ENCODE measurements around the gene PRLH.

The PRLH gene

DNA sequence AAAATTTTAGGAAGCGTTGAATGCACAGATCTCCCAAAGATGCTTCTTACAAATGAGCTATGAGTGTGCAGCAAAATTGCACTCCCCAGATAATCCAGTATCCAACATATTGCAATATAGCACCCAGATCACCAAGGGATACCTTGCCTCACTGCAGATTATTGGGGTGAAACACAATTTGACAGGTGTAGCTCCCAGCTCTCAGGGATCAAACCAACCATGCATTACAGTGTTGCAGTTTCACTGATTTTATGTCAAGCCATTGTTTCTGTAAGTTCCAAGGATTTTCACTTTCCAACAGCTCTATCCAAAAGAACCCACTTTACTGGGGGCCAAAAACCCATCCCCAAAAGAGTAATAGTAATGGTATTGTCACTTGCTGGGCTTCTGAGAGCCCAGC lies 10.8 kb upstream of the PRLH start:
- Histone ChIP-seq H3K9ac (ENCODE audit: low read length) (no peak overlapping the region), H3K79me2 (ENCODE audit: insufficient read depth, low read length) (no peaks in the 10 kb centered on the region), H3K4me2 (ENCODE audit: low read depth, low read length, poor library complexity, severe bottlenecking) (no peak overlapping the region), H4K20me1 (ENCODE audit: low read depth, low read length) (no peaks in the 10 kb centered on the region), H3K27me3 (ENCODE audit: low read length) (no peaks in the 10 kb centered on the region), H3K27ac (ENCODE audit: low read depth, low read length) (no peak overlapping the region), H3K36me3 (ENCODE audit: low read length) (no peaks in the 10 kb centered on the region), H2AFZ (ENCODE audit: low read depth, low read length, severe bottlenecking) (no peak overlapping the region), H3K4me3 (ENCODE audit: insufficient read depth, low read length, poor library complexity, severe bottlenecking) (no peak overlapping the region), H3K9me2 (replicated peaks; ENCODE audit: insufficient read depth, low read length) (no peaks in the 10 kb centered on the region), H3F3A (ENCODE audit: insufficient read depth) (no peaks in the 10 kb centered on the region), H3K9me3 (ENCODE audit: insufficient read depth, low read length) (0 out of 2 replicates have a peak, but pooled peaks cover 6% of the 10 kb centered on the region)
- TF ChIP-seq EZH2phosphoT487 (conservative IDR thresholded peaks at IDR 0.05; ENCODE audit: low read length), result no peak
- TF ChIP-seq, protein P1, sequence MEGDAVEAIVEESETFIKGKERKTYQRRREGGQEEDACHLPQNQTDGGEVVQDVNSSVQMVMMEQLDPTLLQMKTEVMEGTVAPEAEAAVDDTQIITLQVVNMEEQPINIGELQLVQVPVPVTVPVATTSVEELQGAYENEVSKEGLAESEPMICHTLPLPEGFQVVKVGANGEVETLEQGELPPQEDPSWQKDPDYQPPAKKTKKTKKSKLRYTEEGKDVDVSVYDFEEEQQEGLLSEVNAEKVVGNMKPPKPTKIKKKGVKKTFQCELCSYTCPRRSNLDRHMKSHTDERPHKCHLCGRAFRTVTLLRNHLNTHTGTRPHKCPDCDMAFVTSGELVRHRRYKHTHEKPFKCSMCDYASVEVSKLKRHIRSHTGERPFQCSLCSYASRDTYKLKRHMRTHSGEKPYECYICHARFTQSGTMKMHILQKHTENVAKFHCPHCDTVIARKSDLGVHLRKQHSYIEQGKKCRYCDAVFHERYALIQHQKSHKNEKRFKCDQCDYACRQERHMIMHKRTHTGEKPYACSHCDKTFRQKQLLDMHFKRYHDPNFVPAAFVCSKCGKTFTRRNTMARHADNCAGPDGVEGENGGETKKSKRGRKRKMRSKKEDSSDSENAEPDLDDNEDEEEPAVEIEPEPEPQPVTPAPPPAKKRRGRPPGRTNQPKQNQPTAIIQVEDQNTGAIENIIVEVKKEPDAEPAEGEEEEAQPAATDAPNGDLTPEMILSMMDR (IDR thresholded peaks at IDR 0.05; ENCODE audit: insufficient read depth, low read length, poor library complexity, severe bottlenecking), result no peak

DNA sequence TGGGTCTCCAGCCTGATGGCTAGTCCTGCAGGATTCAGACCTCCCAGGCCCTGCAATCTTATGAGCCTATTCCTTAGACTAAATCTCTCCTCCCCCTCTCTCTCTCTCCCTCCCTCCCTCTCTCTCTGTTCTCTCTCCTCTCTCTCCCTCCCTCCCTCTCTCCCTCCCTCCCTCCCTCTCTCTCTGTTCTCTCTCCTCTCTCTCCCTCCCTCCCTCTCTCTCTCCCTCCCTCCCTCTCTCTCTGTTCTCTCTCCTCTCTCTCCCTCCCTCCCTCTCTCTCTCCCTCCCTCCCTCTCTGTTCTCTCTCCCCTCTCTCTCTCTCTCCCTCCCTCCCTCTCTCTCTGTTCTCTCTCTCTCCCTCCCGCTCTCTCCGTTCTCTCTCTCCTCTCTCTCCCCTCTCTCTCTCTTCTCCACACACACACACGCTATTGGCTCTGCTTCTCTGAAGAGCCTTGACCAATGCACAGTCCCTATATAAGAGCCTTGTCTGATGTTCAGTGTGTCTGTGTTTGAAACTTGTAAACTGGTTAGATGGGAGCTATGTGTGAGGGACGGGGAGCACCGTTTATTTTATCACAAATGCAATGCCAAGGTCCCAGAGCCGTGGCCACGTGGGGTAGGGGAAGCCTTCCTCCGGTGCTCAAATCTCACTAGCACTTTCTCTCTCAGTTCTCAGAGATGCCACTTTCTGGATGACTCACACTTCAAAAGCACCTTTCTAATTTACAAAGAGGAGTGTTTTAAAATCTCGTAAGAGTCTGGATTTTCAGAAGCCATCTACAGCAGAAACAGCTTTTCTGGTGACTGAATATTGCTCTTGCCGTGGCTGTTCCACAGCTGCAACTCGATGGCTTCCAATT lies 9.4 kb upstream of the PRLH start:
- Histone ChIP-seq H3F3A (ENCODE audit: insufficient read depth) (no peaks in the 10 kb centered on the region), H3K4me3 (ENCODE audit: insufficient read depth, low read length, poor library complexity, severe bottlenecking) (no peak overlapping the region), H3K4me2 (ENCODE audit: low read depth, low read length, poor library complexity, severe bottlenecking) (no peak overlapping the region), H3K9me2 (replicated peaks; ENCODE audit: insufficient read depth, low read length) (no peaks in the 10 kb centered on the region), H3K9ac (ENCODE audit: low read length) (no peak overlapping the region), H2AFZ (ENCODE audit: low read depth, low read length, severe bottlenecking) (no peak overlapping the region), H3K36me3 (ENCODE audit: low read length) (no peaks in the 10 kb centered on the region), H3K79me2 (ENCODE audit: insufficient read depth, low read length) (no peaks in the 10 kb centered on the region), H3K27me3 (ENCODE audit: low read length) (no peaks in the 10 kb centered on the region), H3K9me3 (ENCODE audit: insufficient read depth, low read length) (0 out of 2 replicates have a peak, but pooled peaks cover 6% of the 10 kb centered on the region), H3K27ac (ENCODE audit: low read depth, low read length) (no peak overlapping the region), H4K20me1 (ENCODE audit: low read depth, low read length) (no peaks in the 10 kb centered on the region)
- TF ChIP-seq EZH2phosphoT487 (conservative IDR thresholded peaks at IDR 0.05; ENCODE audit: low read length), result no peak
- TF ChIP-seq, protein P1 (IDR thresholded peaks at IDR 0.05; ENCODE audit: insufficient read depth, low read length, poor library complexity, severe bottlenecking), result no peak

DNA sequence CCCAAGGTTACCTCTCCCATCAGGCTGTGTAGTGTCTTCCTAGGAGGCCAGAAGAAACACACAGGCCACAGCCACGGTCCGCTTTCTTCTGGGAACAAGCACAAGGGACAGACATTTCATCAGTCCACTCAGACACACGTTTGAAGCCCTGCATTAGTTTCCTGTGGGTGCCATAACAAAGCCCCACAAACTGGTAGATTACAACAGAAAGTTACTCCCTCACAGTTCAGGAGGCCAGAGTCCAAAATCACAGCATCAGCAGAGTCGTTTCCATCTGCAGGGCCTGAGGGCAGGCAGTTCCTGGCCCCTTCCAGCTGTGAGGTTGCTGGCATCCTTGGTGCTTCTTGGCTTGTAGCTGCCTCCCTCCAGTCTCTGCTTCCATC lies 8.8 kb upstream of the PRLH start:
- no peaks in the 10 kb centered on the region for H3F3A ChIP-seq (ENCODE audit: insufficient read depth)
- H3K4me3 ChIP-seq (ENCODE audit: insufficient read depth, low read length, poor library complexity, severe bottlenecking), result no peak overlapping the region
- no peak overlapping the region for H3K27ac ChIP-seq (ENCODE audit: low read depth, low read length)
- no peaks in the 10 kb centered on the region for H3K79me2 ChIP-seq (ENCODE audit: insufficient read depth, low read length)
- 0 out of 2 replicates have a peak, but pooled peaks cover 6% of the 10 kb centered on the region for H3K9me3 ChIP-seq (ENCODE audit: insufficient read depth, low read length)
- no peak overlapping the region for H3K9ac ChIP-seq (ENCODE audit: low read length)
- no peaks in the 10 kb centered on the region for H3K9me2 ChIP-seq (replicated peaks; ENCODE audit: insufficient read depth, low read length)
- H3K27me3 ChIP-seq (ENCODE audit: low read length), result no peaks in the 10 kb centered on the region
- H3K4me2 ChIP-seq (ENCODE audit: low read depth, low read length, poor library complexity, severe bottlenecking), result no peak overlapping the region
- H2AFZ ChIP-seq (ENCODE audit: low read depth, low read length, severe bottlenecking), result no peak overlapping the region
- H4K20me1 ChIP-seq (ENCODE audit: low read depth, low read length), result no peaks in the 10 kb centered on the region
- no peaks in the 10 kb centered on the region for H3K36me3 ChIP-seq (ENCODE audit: low read length)
- TF ChIP-seq EZH2phosphoT487 (conservative IDR thresholded peaks at IDR 0.05; ENCODE audit: low read length), result no peak
- TF ChIP-seq, protein P1 (IDR thresholded peaks at IDR 0.05; ENCODE audit: insufficient read depth, low read length, poor library complexity, severe bottlenecking), result no peak

All from SU-DHL-6 (cell line).